ENCODE measurements around the gene MTCH1. TPM values are rescaled to one million over a fixed set of nuclear protein-coding genes. Genes with fewer than 3 reads are reported as not detected.

The MTCH1 gene
- total and polyA plus RNA-seq, 2 of the 4 experiments (the other 2 are of a cell fraction), result 215 to 263 TPM

DNA sequence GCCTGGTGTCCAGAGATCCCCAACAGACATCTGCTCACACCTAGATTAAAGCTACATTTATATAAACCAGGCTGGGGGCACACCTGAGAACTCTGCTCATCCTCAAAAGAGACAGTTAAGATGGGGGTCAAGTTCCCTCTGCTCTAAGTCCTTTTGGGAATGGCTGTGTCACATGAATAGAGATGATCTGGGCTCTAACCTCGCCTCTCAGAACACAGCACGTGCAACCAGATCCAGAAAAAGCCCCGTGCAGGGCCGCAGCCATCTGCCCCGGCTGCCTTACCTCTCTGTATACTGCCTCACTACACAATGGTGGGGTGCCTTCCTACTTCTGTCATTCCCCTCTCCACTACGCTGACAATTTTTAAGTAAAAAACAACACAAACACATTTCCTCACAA lies 5.9 kb downstream of the MTCH1 start:
- dilution Hi-C loops (cut with HindIII; ENCODE audit: low sequenced_read_pairs, unreplicated experiment), result no loop called here

More for the DNA sequence above, 5.9 kb downstream of the MTCH1 start:
- no peak overlapping the region for H3K18ac ChIP-seq (ENCODE audit: low read depth, low read length)
- H3K14ac ChIP-seq (replicated peaks; ENCODE audit: low read depth, low read length), result no peak overlapping the region
- H4K5ac ChIP-seq (ENCODE audit: low read depth, low read length), result no peak overlapping the region
- no peak overlapping the region for H3K4me3 ChIP-seq (ENCODE audit: insufficient read depth, low read depth, low read length)
- CTCF ChIA-PET, result no interaction called here
- no peak overlapping the region for H2AK9ac ChIP-seq (replicated peaks; ENCODE audit: low read depth, low read length, poor library complexity)
- WGBS, 2 experiments (ENCODE audit: extremely low coverage in 2 of 2, insufficient read length in 1 of 2), result 73% methylated on average over 6 of the region's 6 CpGs; no CpG with 5 or more reads in 1 of the 2 experiments
- TF ChIP-seq CTCF (conservative IDR thresholded peaks at IDR 0.05; ENCODE audit: low read depth, low read length), result no peak
- no peak for TF ChIP-seq MAFK (IDR thresholded peaks at IDR 0.05; ENCODE audit: low read depth, low read length)
- no peak for TF ChIP-seq CEBPB (IDR thresholded peaks at IDR 0.05; ENCODE audit: low read depth, low read length)
- TF ChIP-seq CHD1 (IDR thresholded peaks at IDR 0.05; ENCODE audit: low read depth, low read length), result no peak
- TF ChIP-seq ELK1 (IDR thresholded peaks at IDR 0.05; ENCODE audit: borderline replicate concordance, low read depth, low read length), result no peak
- TF ChIP-seq, protein P1, sequence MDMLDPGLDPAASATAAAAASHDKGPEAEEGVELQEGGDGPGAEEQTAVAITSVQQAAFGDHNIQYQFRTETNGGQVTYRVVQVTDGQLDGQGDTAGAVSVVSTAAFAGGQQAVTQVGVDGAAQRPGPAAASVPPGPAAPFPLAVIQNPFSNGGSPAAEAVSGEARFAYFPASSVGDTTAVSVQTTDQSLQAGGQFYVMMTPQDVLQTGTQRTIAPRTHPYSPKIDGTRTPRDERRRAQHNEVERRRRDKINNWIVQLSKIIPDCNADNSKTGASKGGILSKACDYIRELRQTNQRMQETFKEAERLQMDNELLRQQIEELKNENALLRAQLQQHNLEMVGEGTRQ (IDR thresholded peaks at IDR 0.05; ENCODE audit: low read depth, low read length), result no peak
- TF ChIP-seq POLR2A (IDR thresholded peaks at IDR 0.05; ENCODE audit: low read depth, low read length), result no peak
- TF ChIP-seq BHLHE40 (IDR thresholded peaks at IDR 0.05; ENCODE audit: low read depth, low read length), result no peak
- no peak for TF ChIP-seq RFX5 (IDR thresholded peaks at IDR 0.05; ENCODE audit: low read depth, low read length)
- no peak for TF ChIP-seq RCOR1 (IDR thresholded peaks at IDR 0.05; ENCODE audit: insufficient replicate concordance, low read length)
- no peak for TF ChIP-seq MXI1 (IDR thresholded peaks at IDR 0.05; ENCODE audit: borderline replicate concordance, low read depth, low read length)
- no peak for TF ChIP-seq RAD21 (IDR thresholded peaks at IDR 0.05; ENCODE audit: low read length)
- TF ChIP-seq NFE2L2 (IDR thresholded peaks at IDR 0.05; ENCODE audit: low read depth, low read length), result no peak
- TF ChIP-seq MAZ (IDR thresholded peaks at IDR 0.05; ENCODE audit: borderline replicate concordance, low read depth, low read length), result no peak
- TF ChIP-seq FOS (IDR thresholded peaks at IDR 0.05; ENCODE audit: low read depth, low read length), result no peak
- no peak for TF ChIP-seq SMC3 (IDR thresholded peaks at IDR 0.05; ENCODE audit: low read depth, low read length)
- peaks cover 87% of the 10 kb centered on the region for H4K20me1 ChIP-seq (ENCODE audit: insufficient read depth, low read length)
- H2AFZ ChIP-seq (replicated peaks; ENCODE audit: low read length, poor library complexity), result no peak overlapping the region
- DNase-seq (no peak), ATAC-seq (ENCODE audit: low read depth) (no peak)
- H2BK15ac ChIP-seq (ENCODE audit: low read depth, low read length), result no peak overlapping the region
- H3K4me2 ChIP-seq (ENCODE audit: low read depth, low read length), result no peak overlapping the region
- peaks cover 13% of the 10 kb centered on the region for H3K4me1 ChIP-seq (ENCODE audit: control insufficient read depth, insufficient read depth, low read length)
- H3K27me3 ChIP-seq (ENCODE audit: control insufficient read depth, insufficient read depth, low read length), result no peaks in the 10 kb centered on the region
- in situ Hi-C loops (cut with MboI; ENCODE audit: low sequenced_read_pairs), result loop anchor here (10.0 kb wide), 1 partner anchor 95 kb away; the partner anchor contains the start of gene C6orf89
- H3K79me1 ChIP-seq (ENCODE audit: low read depth in 1 of 2, low read length in 2 of 2), result peaks cover 35 to 89% of the 10 kb centered on the region in 2 experiments
- no peak overlapping the region for H3K4ac ChIP-seq (ENCODE audit: low read depth, low read length)
- peaks cover 22% of the 10 kb centered on the region for H3K9me1 ChIP-seq (ENCODE audit: insufficient read depth, low read length)
- no peak overlapping the region for H2BK5ac ChIP-seq (ENCODE audit: low read depth, low read length, poor library complexity, severe bottlenecking)
- no peak overlapping the region for H2BK120ac ChIP-seq (ENCODE audit: low read depth, low read length)
- POLR2A ChIA-PET (ENCODE audit: unreplicated experiment), result no interaction called here
- no peak overlapping the region for H2AK5ac ChIP-seq (ENCODE audit: low read depth, low read length)
- H3K36me3 ChIP-seq (ENCODE audit: control insufficient read depth, insufficient read depth, low read length), result peaks cover 51% of the 10 kb centered on the region
- no peak overlapping the region for H4K8ac ChIP-seq (ENCODE audit: low read depth in 2 of 2, low read length in 2 of 2)
- H3K9ac ChIP-seq (ENCODE audit: low read depth, low read length), result no peak overlapping the region
- H3K23ac ChIP-seq (ENCODE audit: low read depth, low read length), result no peak overlapping the region
- no peak overlapping the region for H3K56ac ChIP-seq (ENCODE audit: extremely low read depth, insufficient read depth, low read length)
- BruUV-seq (replicated peaks), result no TSS peak
- intact Hi-C loops (cut with micrococcal nuclease), result no loop called here
- no peak overlapping the region for H3K27ac ChIP-seq (ENCODE audit: insufficient read depth, low read length)
- H2BK20ac ChIP-seq (ENCODE audit: low read depth, low read length), result no peak overlapping the region
- no peak overlapping the region for H4K91ac ChIP-seq (ENCODE audit: insufficient read depth, low read depth, low read length)
- H3K9me3 ChIP-seq (ENCODE audit: control insufficient read depth, insufficient read depth, low read length), result no peaks in the 10 kb centered on the region

Measured in IMR-90 (cell line).